ENCODE measurements around the gene RUNDC1. TPM values are rescaled to one million over a fixed set of nuclear protein-coding genes. Genes with fewer than 3 reads are reported as not detected.

The RUNDC1 gene
- total RNA-seq, 1 donor from 2014 or later = 12.5 TPM

GRCh38 chr17:43030137-43030767 is 49.9 kb downstream of the RUNDC1 start:
- Mint-ChIP-seq H3K27ac (ENCODE audit: unreplicated experiment) (no peak overlapping the region), H3K9me3 (ENCODE audit: unreplicated experiment) (no peaks in the 10 kb centered on the region), H3K4me3 (ENCODE audit: unreplicated experiment) (no peak overlapping the region), H3K27me3 (ENCODE audit: unreplicated experiment) (peaks cover 3% of the 10 kb centered on the region), H3K36me3 (ENCODE audit: unreplicated experiment) (no peaks in the 10 kb centered on the region), H3K4me1 (ENCODE audit: unreplicated experiment) (peaks cover 5% of the 10 kb centered on the region)
- TF ChIP-seq, protein P1, sequence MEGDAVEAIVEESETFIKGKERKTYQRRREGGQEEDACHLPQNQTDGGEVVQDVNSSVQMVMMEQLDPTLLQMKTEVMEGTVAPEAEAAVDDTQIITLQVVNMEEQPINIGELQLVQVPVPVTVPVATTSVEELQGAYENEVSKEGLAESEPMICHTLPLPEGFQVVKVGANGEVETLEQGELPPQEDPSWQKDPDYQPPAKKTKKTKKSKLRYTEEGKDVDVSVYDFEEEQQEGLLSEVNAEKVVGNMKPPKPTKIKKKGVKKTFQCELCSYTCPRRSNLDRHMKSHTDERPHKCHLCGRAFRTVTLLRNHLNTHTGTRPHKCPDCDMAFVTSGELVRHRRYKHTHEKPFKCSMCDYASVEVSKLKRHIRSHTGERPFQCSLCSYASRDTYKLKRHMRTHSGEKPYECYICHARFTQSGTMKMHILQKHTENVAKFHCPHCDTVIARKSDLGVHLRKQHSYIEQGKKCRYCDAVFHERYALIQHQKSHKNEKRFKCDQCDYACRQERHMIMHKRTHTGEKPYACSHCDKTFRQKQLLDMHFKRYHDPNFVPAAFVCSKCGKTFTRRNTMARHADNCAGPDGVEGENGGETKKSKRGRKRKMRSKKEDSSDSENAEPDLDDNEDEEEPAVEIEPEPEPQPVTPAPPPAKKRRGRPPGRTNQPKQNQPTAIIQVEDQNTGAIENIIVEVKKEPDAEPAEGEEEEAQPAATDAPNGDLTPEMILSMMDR (IDR thresholded peaks at IDR 0.05) = no peak
- no peak for DNase-seq (ENCODE audit: extremely low spot score, unreplicated experiment)

DNA sequence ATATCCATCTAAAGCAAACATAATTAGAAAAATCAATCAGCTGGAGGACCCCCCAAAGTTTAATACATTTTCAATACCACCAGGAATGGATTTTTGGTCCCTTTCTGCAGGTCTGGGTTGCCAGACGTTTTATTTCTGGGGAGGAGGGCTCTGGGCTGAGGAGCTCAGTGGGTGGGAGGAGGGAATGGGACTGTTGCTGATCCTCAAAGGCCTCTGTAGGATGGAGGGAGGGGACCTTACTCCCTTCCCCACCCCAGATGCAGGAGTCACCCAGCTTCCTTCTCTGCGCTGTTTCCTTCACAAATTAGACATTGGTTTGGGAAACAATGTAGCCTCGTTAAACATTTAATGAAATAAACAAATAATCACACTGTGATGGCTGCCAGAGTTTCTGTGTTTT is 51.3 kb downstream of the RUNDC1 start:
- H3K4me1 Mint-ChIP-seq (ENCODE audit: unreplicated experiment) = no peaks in the 10 kb centered on the region
- no peak overlapping the region for H3K4me3 Mint-ChIP-seq (ENCODE audit: unreplicated experiment)
- TF ChIP-seq, protein P1 (IDR thresholded peaks at IDR 0.05) = no peak
- H3K9me3 Mint-ChIP-seq (ENCODE audit: unreplicated experiment) = no peaks in the 10 kb centered on the region
- H3K27me3 Mint-ChIP-seq (ENCODE audit: unreplicated experiment) = peaks cover 3% of the 10 kb centered on the region
- no peak for DNase-seq (ENCODE audit: extremely low spot score, unreplicated experiment)
- H3K27ac Mint-ChIP-seq (ENCODE audit: unreplicated experiment) = no peak overlapping the region
- H3K36me3 Mint-ChIP-seq (ENCODE audit: unreplicated experiment) = no peaks in the 10 kb centered on the region

DNA sequence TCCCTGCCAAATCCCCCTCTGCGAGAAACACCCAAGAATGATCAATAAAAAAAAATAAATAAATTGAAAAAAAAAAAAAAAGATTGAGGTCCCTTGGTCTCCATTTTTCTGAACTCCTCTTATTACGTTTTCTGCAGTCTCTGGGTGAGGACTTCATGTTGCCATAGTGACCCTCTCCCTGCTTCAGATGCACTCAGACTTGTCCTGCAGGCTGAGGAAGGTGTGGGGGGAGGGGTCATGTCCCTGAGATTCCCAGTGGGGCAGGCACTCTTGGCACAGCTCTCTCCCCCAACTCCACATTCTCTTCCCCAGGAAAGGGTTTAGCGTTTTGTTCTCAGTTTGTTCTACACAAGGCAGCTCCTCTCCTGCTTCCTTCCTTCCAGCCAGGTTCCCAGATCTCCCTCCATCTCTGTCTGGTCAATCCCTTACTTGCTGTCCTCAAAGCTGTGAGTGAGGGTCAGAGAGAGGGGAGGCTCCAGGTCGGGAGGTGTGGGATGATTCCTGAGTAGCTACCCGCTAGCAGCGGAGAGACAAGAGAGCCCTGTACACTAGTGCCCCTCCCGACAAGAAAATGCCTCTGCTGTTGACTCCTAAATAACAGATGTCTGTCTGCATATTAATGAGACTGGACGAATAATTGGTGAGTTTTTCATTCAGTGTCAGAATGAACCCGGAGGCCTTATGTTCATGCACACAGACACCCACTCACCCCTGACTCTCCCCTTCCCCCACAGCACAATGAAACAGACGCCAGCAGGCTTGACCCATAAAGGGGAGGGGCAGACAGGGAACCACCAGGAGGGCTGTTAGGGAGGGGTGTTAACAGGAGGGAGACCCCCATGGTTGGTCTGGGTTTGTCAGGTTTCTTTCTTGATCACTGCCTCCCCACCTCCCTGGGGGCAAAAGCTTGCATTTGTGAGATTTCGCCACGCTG is 53.9 kb downstream of the RUNDC1 start:
- TF ChIP-seq, protein P1 (IDR thresholded peaks at IDR 0.05) = no peak
- no peak overlapping the region for H3K4me3 Mint-ChIP-seq (ENCODE audit: unreplicated experiment)
- DNase-seq (ENCODE audit: extremely low spot score, unreplicated experiment) = no peak

GRCh38 chr17:43034894-43035293 is 54.5 kb downstream of the RUNDC1 start:
- H3K36me3 Mint-ChIP-seq (ENCODE audit: unreplicated experiment) = no peaks in the 10 kb centered on the region
- H3K27ac Mint-ChIP-seq (ENCODE audit: unreplicated experiment) = no peak overlapping the region
- peaks cover 3% of the 10 kb centered on the region for H3K27me3 Mint-ChIP-seq (ENCODE audit: unreplicated experiment)
- H3K4me3 Mint-ChIP-seq (ENCODE audit: unreplicated experiment) = no peak overlapping the region
- TF ChIP-seq, protein P1 (IDR thresholded peaks at IDR 0.05) = no peak
- no peaks in the 10 kb centered on the region for H3K4me1 Mint-ChIP-seq (ENCODE audit: unreplicated experiment)
- no peak for DNase-seq (ENCODE audit: extremely low spot score, unreplicated experiment)
- H3K9me3 Mint-ChIP-seq (ENCODE audit: unreplicated experiment) = no peaks in the 10 kb centered on the region

More for the DNA sequence above, 53.9 kb downstream of the RUNDC1 start:
- Mint-ChIP-seq H3K27ac (ENCODE audit: unreplicated experiment) (no peak overlapping the region), H3K9me3 (ENCODE audit: unreplicated experiment) (no peaks in the 10 kb centered on the region), H3K4me1 (ENCODE audit: unreplicated experiment) (no peaks in the 10 kb centered on the region), H3K36me3 (ENCODE audit: unreplicated experiment) (no peaks in the 10 kb centered on the region), H3K27me3 (ENCODE audit: unreplicated experiment) (peaks cover 3% of the 10 kb centered on the region)

GRCh38 chr17:43039646-43040045 is 59.3 kb downstream of the RUNDC1 start:
- no peaks in the 10 kb centered on the region for H3K9me3 Mint-ChIP-seq (ENCODE audit: unreplicated experiment)
- no peaks in the 10 kb centered on the region for H3K36me3 Mint-ChIP-seq (ENCODE audit: unreplicated experiment)
- TF ChIP-seq, protein P1 (IDR thresholded peaks at IDR 0.05) = no peak
- no peak for DNase-seq (ENCODE audit: extremely low spot score, unreplicated experiment)
- H3K27ac Mint-ChIP-seq (ENCODE audit: unreplicated experiment) = no peak overlapping the region
- no peaks in the 10 kb centered on the region for H3K27me3 Mint-ChIP-seq (ENCODE audit: unreplicated experiment)
- H3K4me1 Mint-ChIP-seq (ENCODE audit: unreplicated experiment) = no peaks in the 10 kb centered on the region
- no peak overlapping the region for H3K4me3 Mint-ChIP-seq (ENCODE audit: unreplicated experiment)

Data from osteocyte (in vitro differentiated cells).